ENCODE data around the gene POU3F2. TPM values are rescaled to one million over a fixed set of nuclear protein-coding genes. Genes with fewer than 3 reads are reported as not detected.

POU3F2 gene
- total RNA-seq, 4 donors from 2014 or later: 0.08 TPM; not detected in 3

- TF ChIP-seq POLR2AphosphoS5 (IDR thresholded peaks at IDR 0.05): no peak
- TF ChIP-seq EP300 (IDR thresholded peaks at IDR 0.05): no peak
- TF ChIP-seq CTCF (IDR thresholded peaks at IDR 0.05): no peak
- peaks cover 0 to 41% (median 11%) of the 10 kb centered on the region in 3 donors for H3K4me1 ChIP-seq
- no peaks in the 10 kb centered on the region for H3K9me3 ChIP-seq
- no peak for ATAC-seq
- H3K27me3 ChIP-seq: peaks cover 100% of the 10 kb centered on the region
- no peak overlapping the region for H3K4me3 ChIP-seq
- H3K27ac ChIP-seq: no peak overlapping the region
- no peaks in the 10 kb centered on the region for H3K36me3 ChIP-seq
Observed at GRCh38 chr6:98840996-98841513, 6.7 kb downstream of the POU3F2 start.

GRCh38 chr6:98841621-98842341 is 7.4 kb downstream of the POU3F2 start:
- no peak overlapping the region for H3K4me3 ChIP-seq
- H3K36me3 ChIP-seq: no peaks in the 10 kb centered on the region
- H3K27ac ChIP-seq: no peak overlapping the region
- peaks cover 0 to 37% (median 11%) of the 10 kb centered on the region in 3 donors for H3K4me1 ChIP-seq
- H3K9me3 ChIP-seq: no peaks in the 10 kb centered on the region
- TF ChIP-seq EP300 (IDR thresholded peaks at IDR 0.05): no peak
- TF ChIP-seq POLR2A (IDR thresholded peaks at IDR 0.05): no peak
- TF ChIP-seq CTCF (IDR thresholded peaks at IDR 0.05): no peak
- TF ChIP-seq POLR2AphosphoS5 (IDR thresholded peaks at IDR 0.05): no peak
- WGBS, 2 donors (ENCODE audit: low coverage in 1 of 2): 21 to 24% methylated on average over 7 to 9 of the region's 9 CpGs
- ATAC-seq: no peak
- peaks cover 100% of the 10 kb centered on the region for H3K27me3 ChIP-seq

GRCh38 chr6:98842342-98843180 is 8.2 kb downstream of the POU3F2 start:
- 10 to 23% methylated on average over 6 to 30 of the region's 44 CpGs for WGBS, 2 donors (ENCODE audit: low coverage in 1 of 2)
- Histone ChIP-seq H3K27me3 (peaks cover 100% of the 10 kb centered on the region), H3K27ac (no peak overlapping the region), H3K4me3 (no peak overlapping the region), H3K9me3 (no peaks in the 10 kb centered on the region), H3K36me3 (no peaks in the 10 kb centered on the region), H3K4me1 (peaks cover 0 to 40% (median 12%) of the 10 kb centered on the region in 3 donors)
- no peak for ATAC-seq
- TF ChIP-seq POLR2AphosphoS5 (IDR thresholded peaks at IDR 0.05) (no peak), EP300 (IDR thresholded peaks at IDR 0.05) (no peak), CTCF (IDR thresholded peaks at IDR 0.05) (no peak), POLR2A (IDR thresholded peaks at IDR 0.05) (no peak)

GRCh38 chr6:98843271-98844243 is 9.2 kb downstream of the POU3F2 start:
- ATAC-seq: no peak
- Histone ChIP-seq H3K27ac (no peak overlapping the region), H3K4me3 (no peak overlapping the region), H3K9me3 (no peaks in the 10 kb centered on the region), H3K4me1 (peaks cover 0 to 50% (median 20%) of the 10 kb centered on the region in 3 donors), H3K27me3 (peaks cover 100% of the 10 kb centered on the region), H3K36me3 (no peaks in the 10 kb centered on the region)
- WGBS, 2 donors (ENCODE audit: low coverage in 1 of 2): 21 to 32% methylated on average over 5 to 6 of the region's 53 CpGs
- TF ChIP-seq POLR2AphosphoS5 (IDR thresholded peaks at IDR 0.05) (no peak), EP300 (IDR thresholded peaks at IDR 0.05) (no peak), POLR2A (IDR thresholded peaks at IDR 0.05) (no peak), CTCF (IDR thresholded peaks at IDR 0.05) (no peak)
